Fibroblast of villous mesenchyme (primary cell): Measurements from ENCODE around the gene MED8. TPM values are rescaled to one million over a fixed set of nuclear protein-coding genes. Genes with fewer than 3 reads are reported as not detected.

Source experiments
- DNase-seq: peaks from one replicate; pipeline ENCODE4 v3.0.0-alpha.2; 2010; ENCODE audit warnings: low read depth
- H3K4me3 ChIP-seq: 2 replicates; pipeline ENCODE4 v1.5.1; 2011; ENCODE audit warnings: low read depth, mild to moderate bottlenecking, low read length
- CTCF ChIP-seq: IDR thresholded peaks from 2 replicates; pipeline ENCODE4 v1.5.1; 2012; ENCODE audit warnings: low read depth, mild to moderate bottlenecking, low read length; ENCODE audit not compliant: insufficient read depth
- total RNA-seq: library from RNA; depleted of rRNA; stranded (reverse); fragments of >200 nt; gene quantifications from 2 replicates; pipeline ENCODE4 v1.2.3, GENCODE V29; 2012

Gene MED8
- total RNA-seq, 1 donor: 79.5 TPM

DNA sequence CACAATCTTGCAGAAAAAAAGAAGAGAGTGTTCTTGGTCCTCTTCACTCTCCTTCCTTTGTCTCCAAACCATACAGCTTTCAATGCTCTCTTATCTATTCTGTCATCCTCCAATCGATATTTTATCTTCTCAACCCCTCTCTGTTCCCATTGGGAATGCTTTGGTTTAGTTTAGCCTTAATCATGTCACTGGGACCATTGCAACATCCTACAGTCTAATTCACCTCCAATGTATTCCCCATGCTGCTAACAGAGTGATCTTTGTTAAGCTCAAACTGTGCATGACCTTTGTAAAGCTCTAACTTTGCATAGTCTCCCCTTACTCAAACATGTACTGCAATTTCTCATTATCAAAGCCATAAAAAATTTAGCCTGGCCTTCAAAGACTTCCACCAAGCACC is 49.0 kb downstream of the MED8 start:
- no peak for DNase-seq
- no peak for TF ChIP-seq CTCF
- H3K4me3 ChIP-seq: no peak overlapping the region

DNA sequence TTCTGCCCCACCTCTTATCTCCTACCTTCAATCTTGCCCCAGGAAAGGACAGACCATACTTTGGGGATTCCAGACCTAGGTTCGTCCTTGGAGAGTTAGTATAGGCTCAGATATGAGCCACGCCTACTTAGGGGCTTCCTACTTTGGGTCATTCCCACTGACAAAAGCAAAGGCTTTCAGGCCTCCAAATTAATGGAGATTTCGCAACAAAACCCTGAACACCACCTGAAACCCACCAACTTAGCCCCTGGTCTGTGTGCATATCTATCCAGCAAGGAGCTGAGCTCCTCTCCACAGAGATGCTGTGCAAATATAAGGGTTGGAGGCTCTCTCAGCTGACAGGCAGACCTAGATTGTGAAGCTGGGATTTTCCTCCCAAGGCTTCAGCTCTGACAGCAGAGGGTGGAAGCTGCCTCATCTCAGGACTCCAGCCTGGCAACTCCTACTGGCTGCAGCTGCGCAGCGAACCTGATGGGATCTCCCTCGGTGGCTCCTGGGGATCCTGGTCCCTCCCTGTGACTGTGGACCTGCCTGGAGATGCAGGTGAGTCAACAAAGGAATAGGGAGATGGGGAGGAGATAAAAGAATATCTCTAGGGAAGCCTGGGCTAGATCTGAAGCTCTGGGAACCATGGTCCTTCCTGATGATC is 49.9 kb downstream of the MED8 start:
- no peak for TF ChIP-seq CTCF
- no peak for DNase-seq
- H3K4me3 ChIP-seq: no peak overlapping the region

DNA sequence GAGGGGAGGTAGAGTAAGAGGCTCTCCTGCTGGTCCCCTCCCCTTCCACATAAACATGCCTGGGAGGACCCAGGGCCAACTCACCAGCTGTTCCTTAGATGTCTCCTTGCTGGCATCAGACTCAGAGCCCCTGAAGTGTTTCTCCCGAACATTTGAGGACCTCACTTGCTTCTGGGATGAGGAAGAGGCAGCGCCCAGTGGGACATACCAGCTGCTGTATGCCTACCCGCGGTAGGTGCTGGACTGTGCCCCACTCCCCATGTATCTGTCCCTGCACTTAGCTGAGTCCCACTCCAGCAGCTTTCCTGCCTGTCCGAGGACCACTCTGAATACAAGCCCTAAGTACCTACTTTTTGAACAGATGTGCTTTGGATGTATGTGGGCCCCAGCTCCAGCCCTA is 51.6 kb downstream of the MED8 start:
- no peak overlapping the region for H3K4me3 ChIP-seq
- no peak for TF ChIP-seq CTCF
- no peak for DNase-seq

GRCh38 chr1:43337588-43337987 is 52.0 kb downstream of the MED8 start, which contains the start of gene MPL:
TSS of gene MPL (plus strand) at chr1:43337818. CDS start at chr1:43337849, 31 bp downstream.
- no peak for DNase-seq
- TF ChIP-seq CTCF: no peak
- no peak within 1 kb of the TSS for H3K4me3 ChIP-seq

DNA sequence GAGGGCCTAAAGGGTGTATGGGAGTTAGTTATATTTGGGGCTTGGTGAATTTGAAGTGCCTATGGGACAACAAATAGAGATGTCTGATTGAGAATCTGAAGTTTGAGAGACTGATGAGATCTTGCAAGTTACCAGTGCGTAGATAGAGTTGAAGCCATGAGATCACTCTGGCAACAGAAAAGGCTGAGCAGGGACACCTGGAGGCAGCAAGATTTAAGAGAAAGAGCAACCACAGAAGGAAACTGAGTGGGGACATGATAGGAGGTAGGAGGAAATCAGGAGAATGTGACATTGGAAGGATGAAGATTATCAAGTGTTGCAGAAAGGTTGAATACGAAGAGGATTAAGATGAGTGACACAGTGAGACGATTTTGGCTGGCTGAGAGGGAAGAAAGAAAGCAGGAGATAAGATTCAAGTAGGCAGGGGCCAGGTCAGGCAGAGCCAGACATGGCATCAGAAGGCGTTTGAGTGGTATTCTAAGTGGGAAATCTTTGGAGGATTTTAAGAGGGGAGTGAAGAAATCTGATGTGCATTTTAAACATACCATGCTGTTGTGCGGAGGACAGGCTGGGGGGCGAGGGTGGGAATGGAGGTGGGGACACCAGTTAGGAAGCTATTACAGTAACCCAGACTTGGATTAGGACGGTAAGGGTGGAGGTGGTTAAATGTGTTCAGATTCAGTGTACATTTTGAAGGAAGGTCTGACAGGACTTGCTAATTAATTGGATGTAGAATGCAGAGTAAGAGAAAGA is 55.0 kb downstream of the MED8 start:
- TF ChIP-seq CTCF: no peak

More for the DNA sequence above, 55.0 kb downstream of the MED8 start:
- no peak for DNase-seq
- H3K4me3 ChIP-seq: no peak overlapping the region

Other genes with a start within 250 kb of the MED8 start
- gene EBNA1BP2, start 217.5 kb downstream of the MED8 start, total RNA-seq: 87.9 and 91.5 TPM in 2 replicates
- gene CFAP57, start 217.5 kb downstream of the MED8 start, total RNA-seq: under 0.01 TPM in 2 replicates
- under 0.01 TPM in 1 of 2 replicates, not detected in the other for gene TMEM125, start 119.8 kb downstream of the MED8 start, total RNA-seq
- not detected in 2 replicates for gene C1orf210, start 104.2 kb downstream of the MED8 start, total RNA-seq
- under 0.01 TPM in 2 replicates for gene TIE1, start 88.8 kb downstream of the MED8 start, total RNA-seq
- not detected in 2 replicates for gene MPL, start 52.0 kb downstream of the MED8 start, total RNA-seq
- 34.8 and 51.8 TPM in 2 replicates for gene CDC20, start 30.8 kb downstream of the MED8 start, total RNA-seq
- gene ELOVL1, start 21.8 kb downstream of the MED8 start, total RNA-seq: 43.2 and 51.0 TPM in 2 replicates
- gene SZT2, start 99 bp upstream of the MED8 start, total RNA-seq: 35.4 and 38.7 TPM in 2 replicates
- gene HYI, start 64.1 kb upstream of the MED8 start, total RNA-seq: 43.6 and 131 TPM in 2 replicates
- gene PTPRF, start 141.1 kb upstream of the MED8 start, total RNA-seq: 42.7 and 53.8 TPM in 2 replicates